DMS 273 treated with DMSO at 0.1 percent for 48 hours (cell line): Measurements from ENCODE around the gene ATG16L1.

ENCODE experiments used
- DNase-seq: peaks from one replicate; lab custom pipeline; 2025; lab: John Stamatoyannopoulos, UW

The ATG16L1 gene

GRCh38 chr2:233251306-233252116 lies at the start of gene ATG16L1:
TSS of gene ATG16L1 (plus strand) at chr2:233251673. CDS start at chr2:233251828, 155 bp downstream.
- peak; percentile 91 for DNase-seq

- DNase-seq, result no peak
Measured at GRCh38 chr2:233202531-233202944, 48.9 kb upstream of the ATG16L1 start.

- DNase-seq, result no peak
Measured at GRCh38 chr2:233203060-233203459, 48.4 kb upstream of the ATG16L1 start.

GRCh38 chr2:233204286-233204936 lies 47.1 kb upstream of the ATG16L1 start:
- DNase-seq, result no peak

- no peak for DNase-seq
Measured at GRCh38 chr2:233208382-233209116, 42.9 kb upstream of the ATG16L1 start.

- DNase-seq, result no peak
Measured at GRCh38 chr2:233209117-233209532, 42.3 kb upstream of the ATG16L1 start.

GRCh38 chr2:233209533-233210171 lies 41.8 kb upstream of the ATG16L1 start:
- DNase-seq, result no peak

GRCh38 chr2:233210281-233210680 lies 41.2 kb upstream of the ATG16L1 start:
- DNase-seq, result no peak

- peak; percentile 24 for DNase-seq
Measured at GRCh38 chr2:233210843-233211547, 40.5 kb upstream of the ATG16L1 start.

GRCh38 chr2:233211548-233211895 lies 40.0 kb upstream of the ATG16L1 start:
- DNase-seq, result no peak

- DNase-seq, result no peak
Measured at GRCh38 chr2:233213011-233213410, 38.5 kb upstream of the ATG16L1 start.

- no peak for DNase-seq
Measured at GRCh38 chr2:233213975-233214374, 37.5 kb upstream of the ATG16L1 start.

GRCh38 chr2:233217892-233218377 lies 33.5 kb upstream of the ATG16L1 start:
- no peak for DNase-seq

GRCh38 chr2:233218836-233219235 lies 32.6 kb upstream of the ATG16L1 start:
- no peak for DNase-seq

- DNase-seq, result no peak
Measured at GRCh38 chr2:233219848-233220247, 31.6 kb upstream of the ATG16L1 start.

- DNase-seq, result no peak
Measured at GRCh38 chr2:233221378-233222063, 30.0 kb upstream of the ATG16L1 start.

- DNase-seq, result no peak
Measured at GRCh38 chr2:233223059-233223894, 28.2 kb upstream of the ATG16L1 start.

- DNase-seq, result no peak
Measured at GRCh38 chr2:233225230-233226068, 26.0 kb upstream of the ATG16L1 start.

- no peak for DNase-seq
Measured at GRCh38 chr2:233226511-233227031, 24.9 kb upstream of the ATG16L1 start.
